ENCODE data around the gene CHD3.

CHD3 gene

GRCh38 chr17:7894226-7894625 is 5.6 kb downstream of the CHD3 start:
- peak; percentile 1 for DNase-seq (ENCODE audit: low spot score)

DNA sequence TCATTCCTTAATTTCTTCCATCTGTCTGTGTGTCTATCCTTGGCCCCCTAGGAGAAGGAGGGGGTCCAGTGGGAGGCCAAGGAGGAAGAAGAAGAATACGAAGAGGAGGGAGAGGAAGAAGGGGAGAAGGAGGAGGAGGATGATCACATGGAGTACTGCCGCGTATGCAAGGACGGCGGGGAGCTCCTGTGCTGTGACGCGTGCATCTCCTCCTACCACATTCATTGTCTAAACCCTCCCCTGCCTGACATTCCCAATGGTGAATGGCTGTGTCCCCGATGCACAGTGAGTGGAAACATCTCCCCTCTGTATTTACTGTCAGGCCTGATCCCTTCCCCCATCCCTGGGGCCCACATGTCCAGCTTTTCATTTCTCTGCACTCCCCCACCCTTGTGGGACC is 6.3 kb downstream of the CHD3 start:
- DNase-seq (ENCODE audit: low spot score), result peak; percentile 1

- DNase-seq (ENCODE audit: low spot score), result no peak
Measured at GRCh38 chr17:7897090-7897489, 8.5 kb downstream of the CHD3 start.

GRCh38 chr17:7897773-7898172 is 9.2 kb downstream of the CHD3 start:
- peak; percentile 57 for DNase-seq (ENCODE audit: low spot score)

GRCh38 chr17:7903154-7904103 is 14.8 kb downstream of the CHD3 start:
- DNase-seq (ENCODE audit: low spot score), result no peak

DNA sequence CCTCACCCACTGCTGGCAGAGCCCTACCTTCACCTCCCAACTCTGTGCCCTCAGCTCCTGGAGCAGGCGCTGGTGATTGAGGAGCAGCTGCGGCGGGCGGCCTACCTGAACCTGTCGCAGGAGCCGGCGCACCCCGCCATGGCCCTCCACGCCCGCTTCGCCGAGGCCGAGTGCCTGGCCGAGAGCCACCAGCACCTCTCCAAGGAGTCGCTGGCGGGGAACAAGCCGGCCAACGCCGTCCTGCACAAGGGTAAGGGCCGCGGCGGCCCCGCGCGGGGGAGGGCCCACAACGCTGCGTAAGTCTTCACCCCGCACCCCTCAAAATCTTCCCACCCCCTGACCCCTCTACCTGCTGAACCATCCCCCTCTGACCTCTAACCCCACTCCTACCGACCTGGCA is 20.5 kb downstream of the CHD3 start:
- no peak for DNase-seq (ENCODE audit: low spot score)

DNA sequence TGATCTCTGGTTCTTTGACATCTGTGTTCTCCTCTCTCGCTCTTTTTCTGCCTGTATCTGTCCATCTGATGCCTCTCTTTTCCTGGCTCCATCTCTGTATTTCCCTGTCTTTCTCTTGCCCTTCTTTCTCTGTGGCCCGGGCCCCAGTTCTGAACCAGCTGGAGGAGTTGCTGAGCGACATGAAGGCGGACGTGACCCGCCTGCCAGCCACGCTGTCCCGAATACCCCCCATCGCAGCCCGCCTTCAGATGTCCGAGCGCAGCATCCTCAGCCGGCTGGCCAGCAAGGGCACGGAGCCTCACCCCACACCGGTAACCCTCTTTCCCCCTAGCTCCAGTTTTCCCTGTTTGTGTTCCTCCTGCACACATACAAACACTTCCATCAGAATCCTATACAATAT is 21.7 kb downstream of the CHD3 start:
- no peak for DNase-seq (ENCODE audit: low spot score)

DNA sequence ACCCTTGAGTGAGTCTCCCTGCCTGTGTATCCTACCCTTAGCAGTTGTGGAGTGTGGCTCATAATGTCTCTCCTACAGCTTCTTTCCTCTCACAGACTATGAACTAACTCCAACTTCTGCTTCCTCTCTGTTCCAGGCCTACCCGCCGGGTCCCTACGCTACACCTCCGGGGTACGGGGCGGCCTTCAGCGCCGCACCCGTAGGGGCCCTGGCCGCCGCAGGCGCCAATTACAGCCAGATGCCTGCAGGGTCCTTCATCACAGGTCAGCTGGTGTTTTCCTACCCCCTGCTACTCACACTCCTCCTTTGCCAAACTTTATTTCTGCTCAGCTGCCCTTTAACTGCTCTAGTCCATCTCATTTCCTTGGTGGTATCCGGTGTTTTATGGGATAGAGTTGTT is 22.1 kb downstream of the CHD3 start:
- no peak for DNase-seq (ENCODE audit: low spot score)

DNA sequence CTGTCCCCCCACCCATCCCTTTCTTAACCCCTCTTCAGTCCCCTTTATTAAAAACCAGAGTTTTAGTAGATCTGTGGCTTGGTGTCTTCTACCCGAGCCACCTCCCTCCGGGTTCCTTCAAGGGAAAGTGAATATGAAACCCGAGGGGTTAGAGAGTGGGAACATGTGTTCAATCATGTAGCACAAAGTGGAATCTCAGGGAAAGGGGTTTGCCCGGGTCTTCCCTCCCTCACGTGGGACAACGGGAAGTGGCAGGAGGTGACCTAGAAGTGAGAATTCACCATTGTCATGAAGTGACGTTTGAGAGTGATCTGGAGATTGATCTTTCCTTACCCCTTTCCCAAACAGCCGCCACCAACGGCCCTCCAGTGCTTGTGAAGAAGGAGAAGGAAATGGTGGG is 22.5 kb downstream of the CHD3 start:
- no peak for DNase-seq (ENCODE audit: low spot score)

DNA sequence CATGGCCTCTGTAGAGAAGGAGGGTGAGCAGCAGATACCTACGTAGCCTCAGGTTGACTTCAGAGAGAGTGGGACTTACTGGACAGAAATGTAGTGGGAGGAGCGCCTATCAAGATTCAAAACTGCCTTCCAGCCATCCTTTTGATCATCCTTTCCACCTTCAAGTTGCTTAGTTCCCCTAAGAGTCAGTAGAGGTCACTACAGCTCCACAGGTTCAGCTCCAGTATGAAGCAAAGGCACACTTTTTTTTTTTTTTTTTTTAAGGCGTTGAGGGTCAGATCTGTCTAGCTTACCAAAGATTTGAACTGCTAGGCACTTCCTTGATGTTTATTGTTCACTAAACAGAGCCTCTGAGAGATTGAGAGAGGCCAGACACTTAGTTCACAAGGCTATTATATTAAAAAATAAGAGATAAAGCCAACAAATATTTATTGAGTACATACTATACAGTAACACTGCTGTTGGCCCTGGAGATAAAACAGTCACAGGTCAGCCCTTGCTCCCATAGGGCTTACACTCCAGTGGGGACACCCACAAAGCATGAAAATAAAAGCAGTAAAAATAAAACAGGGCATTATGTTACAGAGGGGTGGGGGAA is 24.4 kb downstream of the CHD3 start:
- DNase-seq (ENCODE audit: low spot score), result peak; percentile 65

- no peak for DNase-seq (ENCODE audit: low spot score)
Measured at GRCh38 chr17:7915179-7915610, 26.6 kb downstream of the CHD3 start.

- peak; percentile 93 for DNase-seq (ENCODE audit: low spot score)
Measured at GRCh38 chr17:7915611-7916384, 27.2 kb downstream of the CHD3 start, which contains the start of gene RNF227. RNF227 (minus strand) TSS chr17:7916289; CDS start chr17:7916195, 94 bp downstream.

DNA sequence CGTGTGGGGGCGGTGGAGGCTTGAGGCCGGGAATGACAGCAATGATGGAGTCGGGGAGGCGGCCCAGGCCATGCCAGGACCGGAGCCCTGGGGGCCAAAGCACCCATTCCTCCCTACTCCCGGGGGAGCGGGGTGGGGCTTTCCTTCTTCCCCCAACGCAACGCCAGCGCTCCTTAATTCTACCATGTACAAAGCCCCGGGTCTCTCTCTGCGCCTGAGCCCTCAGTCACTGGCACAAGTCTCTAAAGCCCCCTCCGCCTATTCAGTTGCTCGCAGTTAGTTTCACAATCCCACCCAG is 27.7 kb downstream of the CHD3 start:
- no peak for DNase-seq (ENCODE audit: low spot score)

DNA sequence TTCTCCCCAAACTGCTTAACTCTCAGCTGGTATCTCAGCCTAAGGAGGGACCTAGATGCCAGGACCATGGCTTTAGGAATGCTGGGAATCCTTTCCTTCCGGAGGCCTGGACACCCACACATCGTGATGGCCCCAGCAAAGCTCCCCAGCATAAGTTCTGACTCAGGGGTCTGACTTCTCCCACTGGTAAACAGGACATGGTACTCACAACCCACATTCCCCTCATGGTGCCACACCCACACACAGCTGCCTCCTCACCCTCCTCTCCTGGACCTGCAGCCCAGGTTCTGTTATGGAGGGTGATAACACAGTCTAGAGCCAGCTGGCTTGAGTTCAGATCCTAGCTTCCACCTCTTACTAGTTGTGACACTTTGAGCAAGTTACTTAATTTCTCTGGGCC is 28.2 kb downstream of the CHD3 start:
- no peak for DNase-seq (ENCODE audit: low spot score)

GRCh38 chr17:7922269-7922844 is 33.8 kb downstream of the CHD3 start:
- DNase-seq (ENCODE audit: low spot score), result no peak

- DNase-seq (ENCODE audit: low spot score), result peak; percentile 87
Measured at GRCh38 chr17:7922845-7923628, 34.4 kb downstream of the CHD3 start.

GRCh38 chr17:7927596-7927995 is 39.0 kb downstream of the CHD3 start:
- DNase-seq (ENCODE audit: low spot score), result no peak

GRCh38 chr17:7929158-7930023 is 40.8 kb downstream of the CHD3 start, which contains the start of gene KCNAB3:
KCNAB3 (minus strand) TSS chr17:7929856; CDS start chr17:7929435, 421 bp downstream.
- DNase-seq (ENCODE audit: low spot score), result peak; percentile 91

DNA sequence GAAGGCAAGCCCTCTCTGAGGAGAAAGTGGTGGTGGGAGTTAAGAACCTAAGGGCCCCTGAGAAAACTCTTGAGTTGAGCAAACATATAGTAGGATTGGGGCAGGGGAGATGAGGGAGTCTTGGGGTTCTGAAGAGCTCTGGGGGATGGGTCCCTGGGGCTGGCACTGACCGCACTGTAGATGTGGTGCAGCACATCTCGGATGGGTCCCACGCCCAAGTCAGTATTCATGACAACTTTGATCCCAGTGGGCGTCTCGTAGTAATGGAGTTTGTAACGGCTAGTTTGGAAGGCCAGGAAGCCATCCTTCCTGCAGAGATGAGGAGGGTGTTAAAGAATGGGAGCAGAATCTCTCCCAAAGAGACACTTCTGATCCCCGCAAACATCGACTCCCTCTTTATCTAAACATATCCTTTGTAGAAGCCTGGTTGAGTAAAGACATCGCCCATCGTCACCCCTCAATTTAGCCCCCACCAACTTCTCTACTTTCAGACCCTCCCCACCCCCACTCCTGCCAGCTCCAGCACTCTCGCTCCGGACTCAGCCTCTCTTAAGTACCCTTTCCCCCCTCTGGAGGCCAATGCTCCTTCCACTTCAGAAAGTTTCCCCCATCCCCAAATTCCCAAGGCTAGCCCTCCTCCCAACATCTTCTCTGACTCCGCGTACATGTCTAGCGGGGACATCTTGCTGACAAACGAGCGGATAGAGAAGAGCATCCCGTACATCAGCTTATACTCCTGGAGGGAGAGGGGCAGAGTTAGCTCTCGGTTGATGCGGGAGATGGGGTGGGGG is 42.4 kb downstream of the CHD3 start:
- DNase-seq (ENCODE audit: low spot score), result no peak
